Keratinocyte (primary cell): ENCODE measurements around the gene PUS7L. TPM values are rescaled to one million over a fixed set of nuclear protein-coding genes. Genes with fewer than 3 reads are reported as not detected.

Experiments used
- DNase-seq: peaks from one replicate; pipeline ENCODE4 v3.0.0-alpha.2; 2011; ENCODE audit warnings: low read depth, missing footprints, low spot score
- FAIRE-seq: peaks from 2 replicates; lab custom pipeline; 2011; peaks lifted over from hg19 to GRCh38; lab: Jason Lieb, UNC
- H2AFZ ChIP-seq: 2 replicates; pipeline ENCODE4 v1.6.0; 2012; ENCODE audit warnings: low read length, control low read depth, inconsistent platforms; ENCODE audit not compliant: control insufficient read depth
- H3K27ac ChIP-seq: 2 replicates; pipeline ENCODE4 v1.5.1; 2011; ENCODE audit warnings: low read length; ENCODE audit not compliant: control insufficient read depth, insufficient read depth
- H3K27me3 ChIP-seq: 3 replicates; pipeline ENCODE4 v1.6.0; 2011; ENCODE audit warnings: low read length; ENCODE audit not compliant: control insufficient read depth, insufficient read depth; ENCODE audit errors: extremely low read depth
- H3K36me3 ChIP-seq, 2 experiments: 2 replicates in 1 of 2; 3 replicates in 1 of 2; pipeline ENCODE4 v1.5.1; 2011; ENCODE audit warnings: low read length in 2 of 2, mild to moderate bottlenecking in 1 of 2; ENCODE audit not compliant: control insufficient read depth in 2 of 2, insufficient read depth in 2 of 2; ENCODE audit errors: extremely low read depth in 1 of 2
- H3K4me1 ChIP-seq: 3 replicates; pipeline ENCODE4 v1.5.1; 2011; ENCODE audit warnings: low read length; ENCODE audit not compliant: control insufficient read depth, insufficient read depth; ENCODE audit errors: extremely low read depth
- H3K4me2 ChIP-seq: 3 replicates; pipeline ENCODE4 v1.6.0; 2011; ENCODE audit warnings: low read depth, low read length; ENCODE audit not compliant: control insufficient read depth, insufficient read depth; ENCODE audit errors: extremely low read depth
- H3K4me3 ChIP-seq, 3 experiments: fragments of 200-600 bp in 1 of 3; sonication (generic) in 1 of 3; 2 replicates in 2 of 3; 3 replicates in 1 of 3; pipeline ENCODE4 v1.5.1; 2011 to 2016; ENCODE audit warnings: low read length in 3 of 3, mild to moderate bottlenecking in 3 of 3, control low read depth in 2 of 3, inconsistent platforms in 1 of 3, low read depth in 1 of 3, mixed read lengths in 1 of 3, mixed run types in 1 of 3, moderate library complexity in 1 of 3; ENCODE audit not compliant: control insufficient read depth in 2 of 3, insufficient read depth in 2 of 3; ENCODE audit errors: extremely low read depth in 1 of 3
- H3K79me2 ChIP-seq: 2 replicates; pipeline ENCODE4 v1.6.0; 2012; ENCODE audit warnings: low read length; ENCODE audit not compliant: control insufficient read depth, insufficient read depth
- H3K9ac ChIP-seq: 3 replicates; pipeline ENCODE4 v1.6.0; 2011; ENCODE audit warnings: low read length; ENCODE audit not compliant: control insufficient read depth, insufficient read depth; ENCODE audit errors: extremely low read depth
- H3K9me1 ChIP-seq: 3 replicates; pipeline ENCODE4 v1.6.0; 2011; ENCODE audit warnings: low read length; ENCODE audit not compliant: control insufficient read depth, insufficient read depth; ENCODE audit errors: extremely low read depth
- H3K9me3 ChIP-seq: 2 replicates; pipeline ENCODE4 v1.5.1; 2012; ENCODE audit warnings: low read depth, low read length; ENCODE audit not compliant: control insufficient read depth
- H4K20me1 ChIP-seq: 3 replicates; pipeline ENCODE4 v1.6.0; 2011; ENCODE audit warnings: low read length; ENCODE audit not compliant: control insufficient read depth, insufficient read depth; ENCODE audit errors: extremely low read depth
- CTCF ChIP-seq, 3 experiments: IDR thresholded peaks in 1 of 3; conservative IDR thresholded peaks in 1 of 3; optimal IDR thresholded peaks in 1 of 3; 2 replicates in 2 of 3; 3 replicates in 1 of 3; pipeline versions ENCODE3 to v1.5.1; 2011; ENCODE audit warnings: low read length in 3 of 3, mild to moderate bottlenecking in 3 of 3, moderate library complexity in 2 of 3, control low read depth in 1 of 3, inconsistent platforms in 1 of 3; ENCODE audit not compliant: insufficient read depth in 2 of 3; ENCODE audit errors: extremely low read depth in 1 of 3
- EZH2 ChIP-seq: IDR thresholded peaks from one replicate; pipeline ENCODE4 v1.6.1; 2012; ENCODE audit warnings: inconsistent platforms, mild to moderate bottlenecking, low read length, moderate library complexity
- dilution Hi-C: fragments of 300-500 bp; cut with MboI; formaldehyde crosslinking; loops from one replicate; pipeline ENCODE4 v1.7.0; 2020; ENCODE audit warnings: low sequenced_read_pairs; ENCODE audit not compliant: extremely low pct_ligation_motif_present
- polyA plus RNA-seq, 5 experiments: library from polyadenylated mRNA; depleted of rRNA in 3 of 5; stranded (reverse) in 3 of 5; stranded (forward) in 1 of 5; unstranded in 1 of 5; fragments of >200 nt; gene quantifications; 1 replicate in 1 of 5; 2 replicates in 3 of 5; 3 replicates in 1 of 5; pipeline versions ENCODE4 v1.2.1 to v1.2.3, GENCODE V29; 2011 to 2012; ENCODE audit warnings: missing spikeins in 2 of 5, low read depth in 1 of 5, low replicate concordance in 1 of 5

Gene PUS7L
- polyA plus RNA-seq, 1 donor (not counting 4 experiments of a cell fraction or from before 2014, with no cell fraction given) = 10.8 TPM

GRCh38 chr12:43763769-43764168 lies 5.2 kb upstream of the PUS7L start:
- DNase-seq (no peak), FAIRE-seq (no peak)
- no peak overlapping the region for H2AFZ ChIP-seq
- H3K27ac ChIP-seq = no peak overlapping the region
- H3K9me3 ChIP-seq = no peaks in the 10 kb centered on the region
- no peak overlapping the region for H3K9ac ChIP-seq
- no peaks in the 10 kb centered on the region for H3K36me3 ChIP-seq
- TF ChIP-seq CTCF (optimal IDR thresholded peaks at IDR 0.05 in 1 of 3, IDR thresholded peaks at IDR 0.05 in 1 of 3, conservative IDR thresholded peaks at IDR 0.05 in 1 of 3; ENCODE audit: extremely low read depth in 1 of 3, insufficient read depth in 2 of 3, low read length in 3 of 3) (no peak), EZH2 (no peak)
- peaks cover 8% of the 10 kb centered on the region for H3K79me2 ChIP-seq
- peaks cover 35% of the 10 kb centered on the region for H3K4me1 ChIP-seq
- H3K4me2 ChIP-seq = no peak overlapping the region
- H4K20me1 ChIP-seq = no peaks in the 10 kb centered on the region
- H3K4me3 ChIP-seq = no peak overlapping the region
- dilution Hi-C loops = no loop called here
- no peaks in the 10 kb centered on the region for H3K9me1 ChIP-seq
- H3K27me3 ChIP-seq = no peaks in the 10 kb centered on the region

GRCh38 chr12:43762596-43762995 lies 4.0 kb upstream of the PUS7L start:
- no peak overlapping the region for H3K4me3 ChIP-seq

More at GRCh38 chr12:43762596-43762995, 4.0 kb upstream of the PUS7L start:
- dilution Hi-C loops = no loop called here
- Histone ChIP-seq H3K4me2 (peak overlapping the region; percentile 45), H3K9me1 (no peaks in the 10 kb centered on the region), H3K36me3 (no peaks in the 10 kb centered on the region), H3K79me2 (peaks cover 17% of the 10 kb centered on the region), H3K9ac (no peak overlapping the region), H4K20me1 (no peaks in the 10 kb centered on the region), H3K27me3 (no peaks in the 10 kb centered on the region), H3K27ac (no peak overlapping the region), H2AFZ (peak overlapping the region; percentile 29), H3K4me1 (peaks cover 41% of the 10 kb centered on the region), H3K9me3 (no peaks in the 10 kb centered on the region)
- TF ChIP-seq EZH2 (no peak), CTCF (optimal IDR thresholded peaks at IDR 0.05 in 1 of 3, IDR thresholded peaks at IDR 0.05 in 1 of 3, conservative IDR thresholded peaks at IDR 0.05 in 1 of 3; ENCODE audit: extremely low read depth in 1 of 3, insufficient read depth in 2 of 3, low read length in 3 of 3) (no peak)
- no peak for FAIRE-seq
- no peak for DNase-seq
